Uterus (tissue), 2 donors: Measurements from ENCODE around the gene BECN2.

Experiments
- POLR2A ChIP-seq, 2 donors: fragments of 450-650 bp; IDR thresholded peaks; one replicate each; pipeline ENCODE4 v1.6.1; 2016; ENCODE audit warnings: antibody characterized with exemption in 2 of 2, mild to moderate bottlenecking in 1 of 2, moderate library complexity in 1 of 2
- TF ChIP-seq, protein P1 (sequence below), 4 experiments: fragments of 200-600 bp in 2 of 4; fragments of 450-650 bp in 2 of 4; sonication (generic) in 2 of 4; IDR thresholded peaks; one replicate each; pipeline ENCODE4 v1.5.1; 2016 to 2019; ENCODE audit warnings: antibody characterized with exemption in 4 of 4, mild to moderate bottlenecking in 2 of 4, moderate library complexity in 1 of 4

DNA sequence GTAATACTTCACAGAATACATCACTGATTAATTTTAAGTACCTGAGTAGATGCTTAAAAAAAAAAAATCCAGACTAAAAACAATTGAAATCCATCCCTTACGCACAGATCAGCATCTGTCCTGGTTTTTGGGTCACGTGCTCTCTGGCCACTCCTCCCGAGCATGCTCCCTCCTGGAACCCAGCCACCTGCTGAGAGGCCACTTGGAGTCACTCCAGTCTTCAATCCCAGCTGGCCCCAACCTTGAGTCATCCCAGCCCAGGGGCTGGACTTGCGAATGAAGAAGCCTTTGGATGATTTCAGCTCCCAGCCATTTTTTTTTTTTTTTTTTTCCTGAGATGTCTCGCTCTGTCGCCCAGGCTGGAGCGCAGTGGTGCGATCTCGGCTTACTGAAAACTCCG, 32.5 kb downstream of the BECN2 start:
- TF ChIP-seq, protein P1, sequence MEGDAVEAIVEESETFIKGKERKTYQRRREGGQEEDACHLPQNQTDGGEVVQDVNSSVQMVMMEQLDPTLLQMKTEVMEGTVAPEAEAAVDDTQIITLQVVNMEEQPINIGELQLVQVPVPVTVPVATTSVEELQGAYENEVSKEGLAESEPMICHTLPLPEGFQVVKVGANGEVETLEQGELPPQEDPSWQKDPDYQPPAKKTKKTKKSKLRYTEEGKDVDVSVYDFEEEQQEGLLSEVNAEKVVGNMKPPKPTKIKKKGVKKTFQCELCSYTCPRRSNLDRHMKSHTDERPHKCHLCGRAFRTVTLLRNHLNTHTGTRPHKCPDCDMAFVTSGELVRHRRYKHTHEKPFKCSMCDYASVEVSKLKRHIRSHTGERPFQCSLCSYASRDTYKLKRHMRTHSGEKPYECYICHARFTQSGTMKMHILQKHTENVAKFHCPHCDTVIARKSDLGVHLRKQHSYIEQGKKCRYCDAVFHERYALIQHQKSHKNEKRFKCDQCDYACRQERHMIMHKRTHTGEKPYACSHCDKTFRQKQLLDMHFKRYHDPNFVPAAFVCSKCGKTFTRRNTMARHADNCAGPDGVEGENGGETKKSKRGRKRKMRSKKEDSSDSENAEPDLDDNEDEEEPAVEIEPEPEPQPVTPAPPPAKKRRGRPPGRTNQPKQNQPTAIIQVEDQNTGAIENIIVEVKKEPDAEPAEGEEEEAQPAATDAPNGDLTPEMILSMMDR (IDR thresholded peaks at IDR 0.05): no peak
- no peak for TF ChIP-seq POLR2A (IDR thresholded peaks at IDR 0.05)
